ENCODE measurements around the gene NTM. TPM values are rescaled to one million over a fixed set of nuclear protein-coding genes. Genes with fewer than 3 reads are reported as not detected.

The NTM gene
- total RNA-seq, 1 donor from 2014 or later = not detected

GRCh38 chr11:132168344-132168981 lies 798.0 kb downstream of the NTM start:
- POLR2A ChIA-PET = no interaction called here
- intact Hi-C loops (cut with micrococcal nuclease) = no loop called here
- H3K4me1 Mint-ChIP-seq = no peaks in the 10 kb centered on the region
- CTCF ChIA-PET = no interaction called here
- no peak for ATAC-seq (ENCODE audit: low read depth)
- no peak for DNase-seq
- no peak for TF ChIP-seq CTCF (IDR thresholded peaks at IDR 0.05)
- H3K27me3 Mint-ChIP-seq = no peaks in the 10 kb centered on the region
- peaks cover 8% of the 10 kb centered on the region for H3K9me3 Mint-ChIP-seq
- H3K36me3 Mint-ChIP-seq (ENCODE audit: low read depth) = no peaks in the 10 kb centered on the region
- no peak overlapping the region for H3K4me3 Mint-ChIP-seq
- H3K27ac Mint-ChIP-seq = no peak overlapping the region

- Mint-ChIP-seq H3K4me1 (no peaks in the 10 kb centered on the region), H3K9me3 (peaks cover 8% of the 10 kb centered on the region), H3K4me3 (no peak overlapping the region), H3K27ac (no peak overlapping the region), H3K36me3 (ENCODE audit: low read depth) (no peaks in the 10 kb centered on the region), H3K27me3 (no peaks in the 10 kb centered on the region)
- TF ChIP-seq CTCF (IDR thresholded peaks at IDR 0.05) = no peak
- ChIA-PET CTCF (no interaction called here), POLR2A (no interaction called here)
- DNase-seq (no peak), ATAC-seq (ENCODE audit: low read depth) (no peak)
- intact Hi-C loops (cut with micrococcal nuclease) = no loop called here
Measured at GRCh38 chr11:132171031-132171430, 800.6 kb downstream of the NTM start.

- no peaks in the 10 kb centered on the region for H3K4me1 Mint-ChIP-seq
- no peaks in the 10 kb centered on the region for H3K27me3 Mint-ChIP-seq
- H3K36me3 Mint-ChIP-seq (ENCODE audit: low read depth) = no peaks in the 10 kb centered on the region
- ATAC-seq (ENCODE audit: low read depth) = no peak
- H3K4me3 Mint-ChIP-seq = no peak overlapping the region
- H3K9me3 Mint-ChIP-seq = peaks cover 3% of the 10 kb centered on the region
- no peak for TF ChIP-seq CTCF (IDR thresholded peaks at IDR 0.05)
- ChIA-PET POLR2A (no interaction called here), CTCF (no interaction called here)
- no peak overlapping the region for H3K27ac Mint-ChIP-seq
- no peak for DNase-seq
- intact Hi-C loops (cut with micrococcal nuclease) = no loop called here
Measured at GRCh38 chr11:132174362-132175255, 804.2 kb downstream of the NTM start.

- Mint-ChIP-seq H3K36me3 (ENCODE audit: low read depth) (no peaks in the 10 kb centered on the region), H3K4me3 (no peak overlapping the region), H3K9me3 (no peaks in the 10 kb centered on the region), H3K27ac (no peak overlapping the region), H3K27me3 (no peaks in the 10 kb centered on the region), H3K4me1 (no peaks in the 10 kb centered on the region)
- intact Hi-C loops (cut with micrococcal nuclease) = no loop called here
- no peak for ATAC-seq (ENCODE audit: low read depth)
- TF ChIP-seq CTCF (IDR thresholded peaks at IDR 0.05) = no peak
- CTCF ChIA-PET = no interaction called here
- no peak for DNase-seq
- POLR2A ChIA-PET = no interaction called here
Measured at GRCh38 chr11:132177106-132177505, 806.7 kb downstream of the NTM start.

- Mint-ChIP-seq H3K4me1 (no peaks in the 10 kb centered on the region), H3K36me3 (ENCODE audit: low read depth) (no peaks in the 10 kb centered on the region), H3K4me3 (no peak overlapping the region), H3K9me3 (no peaks in the 10 kb centered on the region), H3K27me3 (no peaks in the 10 kb centered on the region), H3K27ac (no peak overlapping the region)
- no peak for TF ChIP-seq CTCF (IDR thresholded peaks at IDR 0.05)
- no peak for ATAC-seq (ENCODE audit: low read depth)
- CTCF ChIA-PET = no interaction called here
- no peak for DNase-seq
- intact Hi-C loops (cut with micrococcal nuclease) = no loop called here
- POLR2A ChIA-PET = no interaction called here
Measured at GRCh38 chr11:132184079-132184478, 813.7 kb downstream of the NTM start.
